Adrenal gland (tissue), 12 donors: Measurements from ENCODE around the gene KMT2D. TPM values are rescaled to one million over a fixed set of nuclear protein-coding genes. Genes with fewer than 3 reads are reported as not detected.

Experiments
- DNase-seq, 7 donors: peaks; one replicate each; pipeline ENCODE4 v3.0.0-alpha.2; 2019 to 2020
- H3K27ac ChIP-seq, 5 donors: fragments of 200-600 bp; sonication (generic) in 4 of 5; 1 replicate in 3 of 5; 2 replicates in 2 of 5; pipeline versions ENCODE4 v1.5.1 to v1.8.0; 2016 to 2020; ENCODE audit warnings: mild to moderate bottlenecking in 1 of 5
- H3K27me3 ChIP-seq: fragments of 200-600 bp; 2 replicates; pipeline ENCODE4 v1.8.0; 2021
- H3K36me3 ChIP-seq, 2 donors: fragments of 200-600 bp; replicated peaks in 1 of 2; 1 replicate in 1 of 2; 2 replicates in 1 of 2; pipeline versions ENCODE4 v1.5.1 to v1.8.0; 2018 to 2022
- H3K4me1 ChIP-seq, 2 donors: fragments of 200-600 bp; replicated peaks in 1 of 2; 1 replicate in 1 of 2; 2 replicates in 1 of 2; pipeline versions ENCODE4 v1.5.1 to v1.8.0; 2018 to 2021
- H3K4me3 ChIP-seq, 4 donors: fragments of 200-600 bp; sonication (generic) in 3 of 4; one replicate each; pipeline ENCODE4 v1.5.1; 2016 to 2018
- H3K9me3 ChIP-seq, 3 donors: fragments of 200-600 bp; sonication (generic) in 1 of 3; replicated peaks in 1 of 3; 1 replicate in 2 of 3; 2 replicates in 1 of 3; pipeline versions ENCODE4 v1.5.1 to v1.8.0; 2016 to 2021
- POLR2A ChIP-seq, 2 donors: fragments of 450-650 bp; IDR thresholded peaks; one replicate each; pipeline ENCODE4 v1.6.1; 2017; ENCODE audit warnings: antibody characterized with exemption in 2 of 2, mild to moderate bottlenecking in 2 of 2, moderate library complexity in 1 of 2
- WGBS, 4 donors: extraction: QIAGEN DNeasy Blood & Tissue Kit in 2 of 4; methylation state at CpG; one replicate each; pipeline versions ENCODE4 v1.1.5 to v1.1.7; 2013 to 2017; 5-methylcytosine and 5-hydroxymethylcytosine counted together
- intact Hi-C, 2 donors: fragments of 100-400 bp; cut with DNase I; formaldehyde crosslinking; loops; one replicate each; pipeline versions ENCODE4 v1.14.1 to v1.15.0; 2022 to 2023
- polyA plus RNA-seq, 3 donors: library from polyadenylated mRNA; stranded (reverse); fragments of 200-250 nt in 2 of 3; fragments of 350-450 nt in 1 of 3; fragmentation: Illumina TruSeq in 1 of 3; extraction: RNeasy Lipid Tissue Mini Kit (QIAGEN cat#74804) in 1 of 3; gene quantifications; one replicate each; pipeline ENCODE4 v1.2.3, GENCODE V29; 2013 to 2014
- total RNA-seq, 9 donors: library from RNA; depleted of rRNA in 4 of 9; stranded (reverse); fragments of >200 nt in 4 of 9; fragments of 120-200 nt in 1 of 9; fragmentation: NEBNext Ultra II Directional in 1 of 9; extraction: Animal tissue kit (Norgen Biotek cat#: 25700) in 1 of 9; gene quantifications; one replicate each; pipeline versions ENCODE4 v1.1.0 to v1.2.4, GENCODE V29; 2013 to 2023
- TF ChIP-seq, protein P1 (sequence below), 6 experiments: fragments of 450-650 bp in 4 of 6; fragments of 200-600 bp in 2 of 6; sonication (generic) in 1 of 6; IDR thresholded peaks; 1 replicate in 5 of 6; 2 replicates in 1 of 6; pipeline versions ENCODE4 v1.5.1 to v1.8.0; 2016 to 2021; ENCODE audit warnings: antibody characterized with exemption in 6 of 6, mild to moderate bottlenecking in 2 of 6, moderate library complexity in 1 of 6
- donor health status: healthy with polysubstance abuse.
- donor health status: Bipolar disorder and iron deficiency.
- donor health status: DM: yes; HTN: yes; CAD: no.
- donor health status: DM: no; HTN: no; CAD: no.
- donor health status: DM: no; HTN: no; CAD: no.
- donor health status: DM: yes; HTN: yes; CAD: no.

KMT2D gene
- total and polyA plus RNA-seq, 12 donors = 21.2 to 140 (median 56.0) TPM

GRCh38 chr12:49025463-49025862 lies 35.1 kb downstream of the KMT2D start:
- 90 to 92% (median 91%) methylated on average over 4 of the region's 4 CpGs for WGBS, 4 donors
- Histone ChIP-seq H3K9me3 (no peaks in the 10 kb centered on the region), H3K4me3 (no peak overlapping the region), H3K27me3 (no peaks in the 10 kb centered on the region), H3K4me1 (no peaks in the 10 kb centered on the region), H3K27ac (no peak overlapping the region), H3K36me3 (peaks cover 0 to 86% of the 10 kb centered on the region in 2 donors)
- DNase-seq = no peak
- no peak for TF ChIP-seq POLR2A (IDR thresholded peaks at IDR 0.05)
- TF ChIP-seq, protein P1, sequence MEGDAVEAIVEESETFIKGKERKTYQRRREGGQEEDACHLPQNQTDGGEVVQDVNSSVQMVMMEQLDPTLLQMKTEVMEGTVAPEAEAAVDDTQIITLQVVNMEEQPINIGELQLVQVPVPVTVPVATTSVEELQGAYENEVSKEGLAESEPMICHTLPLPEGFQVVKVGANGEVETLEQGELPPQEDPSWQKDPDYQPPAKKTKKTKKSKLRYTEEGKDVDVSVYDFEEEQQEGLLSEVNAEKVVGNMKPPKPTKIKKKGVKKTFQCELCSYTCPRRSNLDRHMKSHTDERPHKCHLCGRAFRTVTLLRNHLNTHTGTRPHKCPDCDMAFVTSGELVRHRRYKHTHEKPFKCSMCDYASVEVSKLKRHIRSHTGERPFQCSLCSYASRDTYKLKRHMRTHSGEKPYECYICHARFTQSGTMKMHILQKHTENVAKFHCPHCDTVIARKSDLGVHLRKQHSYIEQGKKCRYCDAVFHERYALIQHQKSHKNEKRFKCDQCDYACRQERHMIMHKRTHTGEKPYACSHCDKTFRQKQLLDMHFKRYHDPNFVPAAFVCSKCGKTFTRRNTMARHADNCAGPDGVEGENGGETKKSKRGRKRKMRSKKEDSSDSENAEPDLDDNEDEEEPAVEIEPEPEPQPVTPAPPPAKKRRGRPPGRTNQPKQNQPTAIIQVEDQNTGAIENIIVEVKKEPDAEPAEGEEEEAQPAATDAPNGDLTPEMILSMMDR (IDR thresholded peaks at IDR 0.05) = no peak
- intact Hi-C loops = no loop called here

GRCh38 chr12:49024543-49024942 lies 36.1 kb downstream of the KMT2D start:
- Histone ChIP-seq H3K4me3 (no peak overlapping the region), H3K27me3 (no peaks in the 10 kb centered on the region), H3K36me3 (peaks cover 0 to 86% of the 10 kb centered on the region in 2 donors), H3K4me1 (peaks cover 3% of the 10 kb centered on the region in 2 donors), H3K9me3 (no peaks in the 10 kb centered on the region), H3K27ac (no peak overlapping the region)
- TF ChIP-seq, protein P1 (IDR thresholded peaks at IDR 0.05) = no peak
- peak in 1 of 7 donors; percentile 15 for DNase-seq
- WGBS, 4 donors = 89 to 92% (median 91%) methylated on average over 8 to 12 of the region's 12 CpGs
- intact Hi-C loops = loop anchor here in 1 of 2 donors (5.0 kb wide), 1 partner anchor 33 kb away; no protein-coding TSS in a partner anchor

GRCh38 chr12:49023812-49024211 lies 36.8 kb downstream of the KMT2D start:
- Histone ChIP-seq H3K4me3 (no peak overlapping the region), H3K27ac (no peak overlapping the region), H3K27me3 (no peaks in the 10 kb centered on the region), H3K4me1 (peaks cover 7 to 9% of the 10 kb centered on the region in 2 donors), H3K36me3 (peaks cover 0 to 79% of the 10 kb centered on the region in 2 donors), H3K9me3 (no peaks in the 10 kb centered on the region)
- WGBS, 4 donors = 87 to 99% (median 92%) methylated on average over 2 of the region's 2 CpGs
- intact Hi-C loops = loop anchor here in 1 of 2 donors (5.0 kb wide), 1 partner anchor 33 kb away; no protein-coding TSS in a partner anchor
- TF ChIP-seq, protein P1 (IDR thresholded peaks at IDR 0.05) = no peak
- TF ChIP-seq POLR2A (IDR thresholded peaks at IDR 0.05) = no peak
- no peak for DNase-seq

DNA sequence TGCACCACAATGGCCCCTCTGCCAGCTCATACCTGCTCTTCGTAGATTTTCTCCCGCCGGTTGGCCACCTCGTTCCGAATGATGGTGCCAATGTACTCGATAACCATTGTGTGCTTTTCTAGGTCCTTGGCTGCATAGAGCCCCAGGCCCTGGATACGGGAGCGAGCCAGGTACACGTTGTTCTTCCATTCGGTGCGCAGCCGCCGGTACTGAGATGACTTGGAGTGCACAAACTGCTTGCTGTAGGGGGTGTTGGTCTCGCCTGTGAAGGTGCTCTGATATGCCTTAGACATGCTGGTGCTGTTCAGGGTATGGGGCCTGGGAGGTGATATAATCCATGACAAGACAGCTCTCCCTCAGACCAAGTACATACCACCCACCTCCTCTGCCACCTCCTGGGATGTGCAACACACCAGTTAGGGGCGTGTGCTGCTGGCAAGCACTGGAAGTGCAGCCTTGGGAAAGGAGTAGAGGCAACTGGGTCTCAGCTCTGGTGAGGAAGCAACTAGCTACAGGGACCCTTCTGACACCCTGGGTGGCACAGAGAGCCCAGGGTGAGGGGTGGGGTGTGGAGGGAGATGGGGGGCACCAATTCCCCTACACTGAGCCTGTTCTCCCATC lies 37.9 kb downstream of the KMT2D start:
- 85 to 93% (median 89%) methylated on average over 15 of the region's 15 CpGs for WGBS, 4 donors
- TF ChIP-seq, protein P1 (IDR thresholded peaks at IDR 0.05) = no peak
- TF ChIP-seq POLR2A (IDR thresholded peaks at IDR 0.05) = no peak
- no peaks in the 10 kb centered on the region for H3K27me3 ChIP-seq
- peak in 3 of 7 donors; percentile 12 to 22 (median 18) for DNase-seq
- peaks cover 11 to 13% of the 10 kb centered on the region in 2 donors for H3K4me1 ChIP-seq
- no peak overlapping the region for H3K4me3 ChIP-seq
- H3K36me3 ChIP-seq = peaks cover 0 to 68% of the 10 kb centered on the region in 2 donors
- intact Hi-C loops = loop anchor here in 1 of 2 donors (5.0 kb wide), 1 partner anchor 35 kb away; no protein-coding TSS in a partner anchor
- H3K27ac ChIP-seq = no peak overlapping the region
- no peaks in the 10 kb centered on the region for H3K9me3 ChIP-seq
